ENCODE data around the gene PIN1. TPM values are rescaled to one million over a fixed set of nuclear protein-coding genes. Genes with fewer than 3 reads are reported as not detected.

PIN1 gene
- total RNA-seq, 2 donors from 2014 or later, result 167 to 202 TPM

DNA sequence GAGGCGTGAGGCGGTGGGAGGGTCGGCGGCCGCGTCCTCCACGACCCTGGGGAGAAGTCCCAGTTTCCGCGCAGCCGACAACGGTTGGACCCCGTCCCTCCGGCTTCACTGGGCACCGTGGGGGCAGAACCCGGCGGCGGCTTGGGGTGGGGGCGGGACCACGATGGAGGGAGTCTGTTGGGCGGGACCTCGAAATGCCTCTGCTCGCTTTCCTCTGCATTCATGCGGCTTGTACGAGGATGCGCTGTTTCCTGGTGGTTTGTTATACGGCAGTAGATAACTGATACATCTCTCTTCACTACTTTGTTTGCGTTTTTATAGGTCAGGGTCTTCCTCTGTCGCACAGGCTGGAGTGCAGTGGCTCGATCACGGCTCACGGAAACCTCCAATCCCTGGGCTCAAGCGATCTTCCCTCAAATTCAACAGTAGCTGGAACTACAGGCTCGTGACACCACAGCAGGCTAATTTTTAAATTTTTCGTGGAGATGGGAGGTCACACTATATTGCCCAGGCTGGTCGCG lies 42.0 kb upstream of the PIN1 start:
- intact Hi-C loops (cut with DNase I), result loop anchor here (2.0 to 10.0 kb wide), 4 partner anchors 208 to 648 kb away; partner anchors contain the start of genes ZNF121, ZNF266, ZNF317 and ZNF559
- peak overlapping the region; percentile 44 to 79 for H3K4me3 ChIP-seq
- no peaks in the 10 kb centered on the region for H3K27me3 ChIP-seq (replicated peaks; ENCODE audit: insufficient read depth)
- no peak for DNase-seq (ENCODE audit: low spot score)
- H3K9me3 ChIP-seq, result no peaks in the 10 kb centered on the region
- H3K36me3 ChIP-seq, result no peaks in the 10 kb centered on the region
- WGBS, result 21% methylated on average over 33 of the region's 36 CpGs
- TF ChIP-seq POLR2AphosphoS5 (IDR thresholded peaks at IDR 0.05) (no peak), POLR2A (IDR thresholded peaks at IDR 0.05) (no peak)
- TF ChIP-seq, protein P1, sequence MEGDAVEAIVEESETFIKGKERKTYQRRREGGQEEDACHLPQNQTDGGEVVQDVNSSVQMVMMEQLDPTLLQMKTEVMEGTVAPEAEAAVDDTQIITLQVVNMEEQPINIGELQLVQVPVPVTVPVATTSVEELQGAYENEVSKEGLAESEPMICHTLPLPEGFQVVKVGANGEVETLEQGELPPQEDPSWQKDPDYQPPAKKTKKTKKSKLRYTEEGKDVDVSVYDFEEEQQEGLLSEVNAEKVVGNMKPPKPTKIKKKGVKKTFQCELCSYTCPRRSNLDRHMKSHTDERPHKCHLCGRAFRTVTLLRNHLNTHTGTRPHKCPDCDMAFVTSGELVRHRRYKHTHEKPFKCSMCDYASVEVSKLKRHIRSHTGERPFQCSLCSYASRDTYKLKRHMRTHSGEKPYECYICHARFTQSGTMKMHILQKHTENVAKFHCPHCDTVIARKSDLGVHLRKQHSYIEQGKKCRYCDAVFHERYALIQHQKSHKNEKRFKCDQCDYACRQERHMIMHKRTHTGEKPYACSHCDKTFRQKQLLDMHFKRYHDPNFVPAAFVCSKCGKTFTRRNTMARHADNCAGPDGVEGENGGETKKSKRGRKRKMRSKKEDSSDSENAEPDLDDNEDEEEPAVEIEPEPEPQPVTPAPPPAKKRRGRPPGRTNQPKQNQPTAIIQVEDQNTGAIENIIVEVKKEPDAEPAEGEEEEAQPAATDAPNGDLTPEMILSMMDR (IDR thresholded peaks at IDR 0.05), result no peak
- H3K4me1 ChIP-seq (replicated peaks), result no peaks in the 10 kb centered on the region
- peak overlapping the region; percentile 94 to 98 for H3K27ac ChIP-seq

DNA sequence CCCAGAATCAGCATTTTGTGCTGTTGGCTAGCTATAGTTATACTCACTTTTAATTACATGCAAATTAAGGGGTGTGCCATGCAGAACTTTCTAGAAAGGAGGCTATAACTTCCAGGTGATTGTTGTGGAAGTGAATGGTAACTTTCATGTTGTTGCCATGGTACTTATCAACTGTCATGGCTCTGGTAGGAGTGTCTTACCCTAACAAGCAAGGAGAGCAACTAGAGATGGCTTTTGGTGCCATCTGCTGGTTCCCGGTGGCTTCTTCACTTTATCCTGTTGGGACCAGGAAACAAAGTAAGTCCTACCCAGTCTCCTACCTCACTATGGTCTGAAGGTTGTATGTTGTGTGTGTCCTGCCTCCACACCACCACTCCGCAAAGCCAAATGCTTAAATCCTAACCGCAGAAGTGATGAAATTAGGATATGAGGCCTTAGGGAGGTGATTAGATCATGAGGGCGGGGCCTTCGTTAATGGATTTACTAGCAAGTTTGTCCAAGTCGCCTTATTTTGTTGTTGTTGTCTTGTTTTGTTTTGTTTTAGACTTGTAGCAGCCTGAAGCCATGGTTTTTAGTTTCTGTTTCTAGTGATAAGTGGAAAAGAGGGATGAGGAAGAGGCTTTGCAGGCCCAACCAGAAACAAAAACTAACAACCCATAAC lies 38.9 kb upstream of the PIN1 start:
- intact Hi-C loops (cut with DNase I), result loop anchor here (2.0 to 10.0 kb wide), 3 partner anchors 361 to 651 kb away; partner anchors contain the start of genes ZNF266 and ZNF317
- peak; percentile 81 for DNase-seq (ENCODE audit: low spot score)
- Histone ChIP-seq H3K9me3 (no peaks in the 10 kb centered on the region), H3K36me3 (no peaks in the 10 kb centered on the region), H3K4me3 (no peak overlapping the region), H3K27me3 (replicated peaks; ENCODE audit: insufficient read depth) (no peaks in the 10 kb centered on the region), H3K27ac (peak overlapping the region in 1 of 2 donors; percentile 29), H3K4me1 (replicated peaks) (no peaks in the 10 kb centered on the region)
- TF ChIP-seq POLR2A (IDR thresholded peaks at IDR 0.05) (no peak), POLR2AphosphoS5 (IDR thresholded peaks at IDR 0.05) (peak; percentile 77)
- TF ChIP-seq, protein P1 (IDR thresholded peaks at IDR 0.05), result peak; percentile 44 to 89 (median 82)
- WGBS, result 60% methylated on average over 6 of the region's 6 CpGs

DNA sequence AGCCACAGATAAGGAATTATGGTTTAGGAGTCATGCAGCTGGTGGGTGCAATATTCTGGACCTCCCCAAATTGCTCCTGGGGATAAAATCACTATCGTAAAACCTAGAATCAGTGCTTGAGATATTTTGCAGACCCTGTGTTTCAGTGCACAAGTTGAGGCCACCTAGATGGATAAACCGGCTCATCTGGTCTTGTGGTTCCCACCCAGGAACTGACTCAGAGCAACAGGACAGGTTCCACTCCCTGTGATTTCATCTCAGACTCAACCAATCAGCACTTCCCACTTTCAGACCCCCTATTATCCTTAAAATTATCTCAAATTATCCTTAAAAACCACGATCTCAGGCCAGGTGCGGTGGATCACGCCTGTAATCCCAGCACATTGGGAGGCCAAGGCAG lies 37.2 kb upstream of the PIN1 start:
- intact Hi-C loops (cut with DNase I), result loop anchor here (2.0 to 10.0 kb wide), 3 partner anchors 363 to 653 kb away; partner anchors contain the start of genes ZNF266 and ZNF317
- WGBS, result 80% methylated on average over 5 of the region's 5 CpGs
- no peak overlapping the region for H3K4me3 ChIP-seq
- TF ChIP-seq POLR2AphosphoS5 (IDR thresholded peaks at IDR 0.05) (no peak), POLR2A (IDR thresholded peaks at IDR 0.05) (no peak)
- TF ChIP-seq, protein P1 (IDR thresholded peaks at IDR 0.05), result no peak
- no peak overlapping the region for H3K27ac ChIP-seq
- H3K27me3 ChIP-seq (replicated peaks; ENCODE audit: insufficient read depth), result no peaks in the 10 kb centered on the region
- H3K9me3 ChIP-seq, result no peaks in the 10 kb centered on the region
- H3K36me3 ChIP-seq, result no peaks in the 10 kb centered on the region
- no peak for DNase-seq (ENCODE audit: low spot score)
- H3K4me1 ChIP-seq (replicated peaks), result no peaks in the 10 kb centered on the region

DNA sequence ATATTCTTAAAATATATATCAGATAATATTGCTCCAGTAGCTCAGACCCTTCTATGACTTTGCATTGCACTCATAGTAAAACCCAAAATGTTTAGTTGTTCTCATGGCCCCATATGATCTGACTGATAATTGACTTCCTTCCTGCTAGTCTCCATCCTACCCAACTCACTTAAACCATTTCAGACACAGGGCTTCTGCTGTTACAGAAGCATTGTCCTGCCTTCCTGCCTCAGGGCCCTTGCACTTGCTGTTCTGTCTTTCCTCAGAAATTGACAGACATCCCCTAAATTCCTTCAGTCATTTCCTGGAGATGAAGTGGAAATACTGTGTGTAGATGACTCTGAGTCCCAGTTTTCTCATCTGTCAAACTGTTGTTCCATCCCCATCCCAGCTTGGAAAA lies 36.0 kb upstream of the PIN1 start:
- Histone ChIP-seq H3K4me1 (replicated peaks) (no peaks in the 10 kb centered on the region), H3K27me3 (replicated peaks; ENCODE audit: insufficient read depth) (no peaks in the 10 kb centered on the region), H3K36me3 (no peaks in the 10 kb centered on the region), H3K27ac (no peak overlapping the region), H3K4me3 (no peak overlapping the region), H3K9me3 (no peaks in the 10 kb centered on the region)
- DNase-seq (ENCODE audit: low spot score), result no peak
- intact Hi-C loops (cut with DNase I), result loop anchor here (10.0 kb wide), 2 partner anchors 364 to 654 kb away; partner anchors contain the start of genes ZNF266 and ZNF317
- TF ChIP-seq, protein P1 (IDR thresholded peaks at IDR 0.05), result no peak

- no peaks in the 10 kb centered on the region for H3K36me3 ChIP-seq
- TF ChIP-seq POLR2A (IDR thresholded peaks at IDR 0.05) (no peak), POLR2AphosphoS5 (IDR thresholded peaks at IDR 0.05) (no peak)
- TF ChIP-seq, protein P1 (IDR thresholded peaks at IDR 0.05), result no peak
- intact Hi-C loops (cut with DNase I), result no loop called here
- no peak overlapping the region for H3K27ac ChIP-seq
- H3K9me3 ChIP-seq, result no peaks in the 10 kb centered on the region
- H3K4me1 ChIP-seq (replicated peaks), result no peaks in the 10 kb centered on the region
- no peak for DNase-seq (ENCODE audit: low spot score)
- H3K4me3 ChIP-seq, result no peak overlapping the region
- no peaks in the 10 kb centered on the region for H3K27me3 ChIP-seq (replicated peaks; ENCODE audit: insufficient read depth)
- 88% methylated on average over 10 of the region's 10 CpGs for WGBS
Measured at GRCh38 chr19:9801976-9802375, 33.1 kb upstream of the PIN1 start.

All from prostate gland (tissue), 2 donors.